Measurements from ENCODE around the gene TENM3.
"Not testable (repeated sequence)": the region's sequence is repeated elsewhere in the genome, so short reads cannot be mapped to it uniquely, and the experiment has no call there.

TENM3 gene

DNA sequence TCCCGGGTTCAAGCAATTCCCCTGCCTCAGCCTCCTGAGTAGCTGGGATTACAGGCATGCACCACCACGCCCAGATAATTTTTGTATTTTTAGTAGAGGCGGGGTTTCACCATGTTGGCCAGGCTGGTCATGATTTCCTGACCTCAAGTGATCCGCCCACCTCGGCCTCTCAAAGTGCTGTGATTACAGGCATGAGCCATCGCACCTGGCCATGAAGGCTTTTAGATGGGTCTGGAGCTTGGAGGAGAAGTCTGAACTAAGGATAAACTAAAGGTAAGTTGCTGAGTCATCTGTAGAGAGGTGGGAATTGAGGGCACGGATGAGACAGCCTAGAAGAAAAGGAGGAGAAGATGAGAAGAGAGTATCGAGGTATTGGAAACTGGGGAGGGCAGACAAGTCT is at the start of gene TENM3:
TENM3 (plus strand) TSS at position 199 of the 400 bp plus-strand sequence. CDS start 80,619 bp downstream, outside the sequence.
- not testable (repeated sequence) for ATAC-seq, DNase-seq

DNA sequence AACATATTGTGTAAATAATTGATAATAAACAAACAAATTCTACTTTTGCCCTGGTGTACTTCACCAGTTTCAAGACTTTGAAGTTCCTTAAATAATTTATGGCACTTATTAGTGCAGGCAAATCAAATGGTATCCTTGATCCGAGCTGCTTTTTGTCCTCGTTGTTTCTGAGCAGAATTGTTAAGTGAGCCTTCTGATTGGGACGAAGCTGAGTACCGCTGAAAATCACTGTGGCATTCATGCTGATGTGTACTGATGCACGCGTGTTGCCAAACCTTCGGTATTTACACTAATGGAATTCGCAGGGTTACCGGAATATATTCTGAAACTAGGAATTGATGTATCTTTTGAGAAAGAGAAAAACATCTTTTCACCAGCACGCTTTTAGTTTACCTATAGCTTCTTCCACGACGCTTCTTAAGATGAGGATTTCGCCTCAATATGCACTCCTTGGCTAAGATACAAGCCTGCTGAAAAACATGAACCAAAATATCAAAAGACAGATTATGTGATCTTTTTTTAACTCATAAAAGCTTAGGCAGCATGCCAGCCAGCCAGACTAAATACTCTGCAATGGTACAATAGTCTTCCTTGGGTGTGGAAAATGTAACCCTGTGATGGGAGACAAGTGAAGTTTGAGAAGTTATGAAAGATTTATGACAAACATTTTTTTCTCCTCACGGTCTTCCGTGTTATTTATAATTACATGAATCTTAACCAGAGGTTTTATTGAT is 48.9 kb upstream of the TENM3 start:
- no peak for ATAC-seq

DNA sequence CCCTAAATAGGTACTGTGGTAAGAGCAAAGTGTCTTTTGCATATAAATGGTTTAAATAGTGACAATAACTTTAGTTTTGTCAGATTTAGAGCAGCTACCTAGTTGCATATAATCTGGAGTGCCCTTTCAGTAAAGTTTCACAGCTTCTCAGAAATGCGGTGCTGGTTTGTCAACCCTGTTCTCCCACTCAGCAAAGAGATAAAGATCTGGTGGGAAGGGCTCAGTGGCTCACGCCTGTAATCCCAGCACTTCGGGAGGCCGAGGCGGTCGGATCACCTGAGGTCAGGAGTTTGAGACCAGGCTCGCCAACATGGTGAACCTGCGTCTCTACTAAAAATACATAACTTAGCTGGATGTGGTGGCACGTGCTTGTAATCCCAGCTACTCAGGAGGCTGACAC is 45.6 kb upstream of the TENM3 start:
- ATAC-seq: no peak

More for the DNA sequence above, 48.9 kb upstream of the TENM3 start:
- no peak for DNase-seq

DNA sequence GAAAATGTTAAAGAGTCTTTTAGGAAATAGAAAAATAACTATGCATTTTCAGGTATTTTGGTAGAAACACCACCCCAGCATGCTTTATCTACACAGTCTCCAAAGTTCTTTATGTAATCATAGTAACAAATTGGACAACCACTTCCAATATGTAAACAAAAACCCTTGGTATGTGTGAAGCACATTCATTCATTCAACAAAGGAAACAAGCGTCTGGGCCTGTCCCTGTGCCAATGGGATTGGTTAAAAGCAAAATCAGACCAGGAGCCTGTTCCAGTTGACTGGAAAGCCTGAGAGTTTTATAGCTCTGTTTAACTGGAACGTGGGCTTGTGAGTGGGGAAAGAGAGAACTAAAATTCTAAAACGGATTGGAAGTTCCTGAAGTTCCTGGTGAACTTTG is 41.3 kb upstream of the TENM3 start:
- DNase-seq (no peak), ATAC-seq (no peak)

More for the DNA sequence above, 45.6 kb upstream of the TENM3 start:
- DNase-seq: no peak

DNA sequence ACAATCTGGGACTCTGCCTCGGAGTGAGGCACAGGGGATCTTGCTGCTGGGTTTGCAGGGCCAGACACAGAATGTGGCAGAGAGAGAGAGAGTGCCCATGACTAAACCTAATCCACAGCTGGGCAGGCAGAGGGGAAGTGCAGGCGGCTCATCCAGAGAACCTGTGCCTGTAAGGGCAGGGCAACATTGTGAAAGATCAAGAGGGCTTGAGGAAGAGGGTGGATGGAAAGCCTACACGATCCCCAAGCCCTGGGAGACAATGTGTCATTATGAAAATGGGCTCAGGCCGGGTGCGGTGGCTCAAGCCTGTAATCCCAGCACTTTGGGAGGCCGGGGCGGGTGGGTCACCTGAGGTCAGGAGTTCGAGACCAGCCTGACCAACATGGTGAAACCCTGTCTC is 40.6 kb upstream of the TENM3 start:
- ATAC-seq (no peak), DNase-seq (no peak)

DNA sequence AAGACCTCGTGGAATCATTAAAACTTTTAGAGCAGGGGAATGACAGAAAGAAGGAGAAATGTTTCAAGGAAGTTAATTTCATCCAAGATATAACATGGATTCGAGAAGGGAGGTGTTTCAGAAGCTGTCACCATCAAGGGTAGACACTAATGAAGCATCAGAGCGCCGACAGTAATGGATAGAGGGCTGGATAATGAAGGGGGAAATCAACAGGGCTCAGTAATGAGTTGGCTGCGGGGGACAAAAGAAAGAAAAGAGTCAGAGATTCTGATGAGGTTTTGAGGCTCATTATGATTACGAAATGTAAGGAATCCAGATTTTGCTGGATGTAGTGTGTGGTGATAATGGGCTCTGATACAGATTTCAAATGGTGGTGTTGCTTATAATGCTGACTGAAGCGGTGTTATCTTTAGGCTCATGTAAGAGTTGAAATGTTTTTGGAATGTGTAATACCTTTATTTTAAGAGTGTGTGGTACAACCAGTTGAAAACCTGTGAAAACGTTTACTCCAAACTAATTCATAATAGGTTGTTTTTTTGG is 39.3 kb upstream of the TENM3 start:
- DNase-seq: no peak
- no peak for ATAC-seq

DNA sequence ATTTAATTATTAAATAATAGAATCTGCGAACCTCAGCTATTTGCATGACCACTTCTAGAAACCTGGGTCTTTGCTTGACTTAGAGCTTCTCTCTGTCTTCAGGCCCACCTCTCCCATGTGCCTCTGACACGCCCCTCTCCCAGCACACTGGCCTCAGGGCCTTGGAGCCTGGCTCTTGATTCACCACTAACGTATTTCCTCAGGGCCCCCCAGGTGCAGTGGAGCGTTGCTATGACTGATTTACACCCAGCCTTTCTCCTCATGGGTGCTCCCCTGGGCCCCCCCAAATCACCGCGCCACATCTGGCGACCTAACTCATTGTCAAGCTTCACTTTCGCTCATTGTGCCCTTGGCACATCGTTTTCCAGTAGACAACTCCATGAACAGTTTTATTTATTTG is 37.9 kb upstream of the TENM3 start:
- DNase-seq (no peak), ATAC-seq (no peak)

DNA sequence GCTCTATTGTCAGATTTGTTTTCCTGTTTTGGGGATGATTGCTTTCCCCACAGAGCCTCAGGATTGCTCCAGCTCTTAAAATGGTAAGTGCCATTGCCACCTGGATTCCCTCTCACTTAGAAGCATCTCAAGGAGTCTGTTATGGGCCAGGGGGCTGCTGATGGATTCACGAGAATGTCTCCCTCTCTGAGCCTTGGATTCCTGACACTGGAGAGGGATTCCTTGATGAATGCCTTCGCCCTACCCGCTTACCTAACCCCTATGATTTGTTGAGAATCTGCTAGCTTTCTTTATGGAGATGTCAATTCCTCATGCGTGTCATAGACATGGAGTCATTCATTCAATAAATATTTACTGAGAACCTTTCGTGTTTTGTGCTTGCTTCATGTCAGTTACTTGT is 36.9 kb upstream of the TENM3 start:
- ATAC-seq (no peak), DNase-seq (no peak)

DNA sequence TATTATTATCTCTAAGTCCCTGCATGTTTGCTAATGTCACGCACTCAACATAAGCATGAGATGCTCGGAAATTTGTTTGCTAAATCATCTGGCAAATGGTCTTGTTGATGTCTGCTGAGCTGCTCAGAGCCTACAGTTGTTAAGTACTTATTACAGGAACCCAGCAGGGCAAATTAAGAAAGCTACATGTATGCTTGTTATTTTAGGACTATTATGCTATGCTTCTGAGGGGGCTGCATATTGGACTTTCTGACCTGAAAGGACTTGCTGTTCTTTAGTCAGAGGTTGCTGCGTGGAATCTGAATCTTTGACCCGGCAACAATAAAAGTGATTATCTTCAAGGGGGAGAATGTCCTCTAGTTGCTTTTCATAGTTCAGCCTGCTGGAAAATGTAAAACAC is 36.3 kb upstream of the TENM3 start:
- ATAC-seq (no peak), DNase-seq (no peak)

DNA sequence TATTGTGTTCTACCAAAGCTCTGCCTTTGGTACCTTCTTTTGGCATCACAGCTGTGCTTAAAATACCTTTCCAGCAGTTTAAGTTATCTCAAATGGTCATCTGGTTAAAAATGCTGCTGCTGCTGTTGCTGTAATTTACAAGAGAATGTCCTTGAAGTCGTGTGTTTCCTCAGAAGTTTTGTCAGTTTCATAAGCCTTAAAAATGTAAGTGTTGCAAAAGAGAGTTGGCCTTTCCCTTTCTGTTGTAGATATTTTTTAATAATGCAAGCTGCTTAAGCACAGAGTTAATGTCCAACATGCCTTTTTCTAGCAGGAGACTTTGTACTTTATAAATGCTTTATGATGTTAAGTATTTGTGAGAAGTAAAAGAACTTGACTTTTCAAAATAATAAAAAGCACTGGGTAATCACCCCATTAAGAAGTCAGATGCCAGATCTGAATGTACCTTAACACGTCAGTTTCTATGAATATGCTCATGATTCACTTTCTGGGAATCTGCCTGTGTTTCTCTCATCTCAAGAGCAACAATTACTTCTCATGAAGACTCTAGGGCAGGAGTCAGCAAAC is 35.3 kb upstream of the TENM3 start:
- ATAC-seq: no peak
- no peak for DNase-seq

DNA sequence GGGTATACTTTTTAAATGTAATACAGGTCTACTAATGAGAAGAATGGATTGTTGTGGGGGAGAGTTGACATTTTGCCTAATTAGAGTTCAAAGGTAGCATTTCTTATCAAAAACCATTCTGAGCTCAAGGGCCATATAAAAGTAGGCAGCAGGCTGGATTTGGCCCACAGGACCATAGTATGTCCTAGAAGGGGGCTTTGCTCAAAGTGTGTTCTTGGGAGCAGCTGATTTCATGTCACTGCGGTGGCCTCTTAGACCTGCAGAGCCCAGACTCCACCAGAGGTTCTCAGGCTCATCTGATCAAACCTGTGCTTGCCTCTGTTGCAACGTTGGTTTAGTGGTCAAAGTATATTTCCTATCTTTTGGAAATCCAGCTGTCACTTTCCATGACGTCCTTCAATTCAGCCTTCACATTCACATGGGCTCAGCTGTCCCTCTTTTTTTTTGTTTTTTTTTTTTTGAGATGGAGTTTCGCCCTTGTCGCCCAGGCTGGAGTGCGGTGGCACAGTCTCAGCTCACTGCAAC is 34.6 kb upstream of the TENM3 start:
- ATAC-seq (no peak), DNase-seq (no peak)

DNA sequence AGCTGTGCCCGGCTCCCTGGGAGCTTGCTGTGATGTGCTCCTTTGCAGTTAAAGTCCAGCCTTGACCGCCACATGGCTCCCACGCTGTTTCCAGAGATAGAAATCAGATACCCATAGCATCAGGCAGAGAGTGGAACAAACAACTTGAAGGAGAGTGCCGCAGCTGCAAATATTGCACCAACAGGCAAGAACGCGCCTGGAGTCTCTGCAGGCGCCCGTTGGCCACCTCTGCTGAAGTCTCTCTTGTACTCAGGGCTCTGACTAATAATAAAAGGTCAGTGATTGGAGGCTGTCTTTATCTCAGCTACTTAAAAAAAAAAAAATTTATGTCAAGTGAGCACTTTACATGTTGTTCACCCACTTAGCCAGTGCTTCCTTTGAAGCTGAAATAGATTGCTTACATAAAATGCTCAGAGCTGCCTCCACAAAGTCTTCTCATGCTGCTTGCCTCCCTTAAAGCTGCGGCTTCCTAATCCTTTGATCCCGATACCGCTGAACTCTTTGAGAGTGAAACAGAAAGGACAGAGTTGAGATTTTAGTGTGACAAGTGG is 30.9 kb upstream of the TENM3 start:
- ATAC-seq (no peak), DNase-seq (no peak)

DNA sequence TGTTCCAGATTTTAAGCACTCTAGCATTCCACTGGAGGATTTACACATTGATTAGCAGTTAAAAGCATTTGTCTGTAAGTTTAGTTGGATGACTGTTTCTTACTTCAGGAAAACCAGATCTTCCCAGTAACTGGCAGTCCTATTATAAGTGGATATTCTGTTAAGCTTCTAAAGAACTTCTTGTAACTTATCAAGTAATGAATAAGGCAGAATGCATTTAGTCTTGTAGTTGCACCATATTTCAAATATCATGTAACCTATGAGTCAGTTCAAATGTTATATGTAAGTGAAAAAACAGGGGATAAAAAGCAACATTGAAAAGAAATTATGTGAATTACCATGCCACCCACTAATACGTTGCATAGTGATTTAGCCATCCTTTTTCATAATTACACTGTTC is 30.2 kb upstream of the TENM3 start:
- ATAC-seq (no peak), DNase-seq (no peak)

DNA sequence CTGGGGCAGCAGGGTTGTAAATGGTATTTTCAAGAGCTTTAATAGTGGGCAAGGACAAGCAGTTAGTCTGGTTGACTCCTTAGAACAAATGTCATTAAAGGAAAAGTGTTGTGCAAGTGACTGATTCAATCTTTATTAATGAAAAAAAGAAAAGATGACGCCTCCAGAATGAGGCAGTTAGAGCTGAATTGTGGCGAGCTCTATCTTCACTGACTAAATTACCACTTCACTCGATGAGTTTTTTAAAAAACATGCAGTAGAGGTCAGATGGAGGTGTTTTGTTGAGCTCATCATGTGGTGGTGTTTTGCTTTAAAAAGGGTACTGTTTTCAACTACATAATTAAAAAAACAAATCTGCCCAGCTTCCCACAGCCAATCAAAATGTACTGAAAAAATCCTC is 28.1 kb upstream of the TENM3 start:
- ATAC-seq (no peak), DNase-seq (no peak)

DNA sequence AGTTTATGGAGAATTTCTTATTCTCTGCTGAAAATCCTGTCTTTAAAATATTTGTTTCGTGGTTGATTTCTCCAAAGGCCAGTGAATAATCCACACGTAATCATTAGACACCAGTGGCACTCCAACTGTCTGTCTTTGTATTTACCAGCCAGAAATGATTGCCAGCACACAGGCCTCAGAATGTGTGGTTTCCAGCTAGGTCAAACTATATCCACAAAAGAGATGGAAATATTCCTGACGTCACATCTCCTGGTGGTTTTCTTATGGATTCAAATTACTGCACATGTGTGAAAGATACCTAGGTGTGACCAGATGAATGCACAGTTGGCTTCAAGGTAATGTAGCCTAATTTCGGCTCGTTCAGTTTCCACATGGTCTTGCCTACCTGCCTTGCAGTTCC is 27.2 kb upstream of the TENM3 start:
- no peak for DNase-seq
- ATAC-seq: no peak

DNA sequence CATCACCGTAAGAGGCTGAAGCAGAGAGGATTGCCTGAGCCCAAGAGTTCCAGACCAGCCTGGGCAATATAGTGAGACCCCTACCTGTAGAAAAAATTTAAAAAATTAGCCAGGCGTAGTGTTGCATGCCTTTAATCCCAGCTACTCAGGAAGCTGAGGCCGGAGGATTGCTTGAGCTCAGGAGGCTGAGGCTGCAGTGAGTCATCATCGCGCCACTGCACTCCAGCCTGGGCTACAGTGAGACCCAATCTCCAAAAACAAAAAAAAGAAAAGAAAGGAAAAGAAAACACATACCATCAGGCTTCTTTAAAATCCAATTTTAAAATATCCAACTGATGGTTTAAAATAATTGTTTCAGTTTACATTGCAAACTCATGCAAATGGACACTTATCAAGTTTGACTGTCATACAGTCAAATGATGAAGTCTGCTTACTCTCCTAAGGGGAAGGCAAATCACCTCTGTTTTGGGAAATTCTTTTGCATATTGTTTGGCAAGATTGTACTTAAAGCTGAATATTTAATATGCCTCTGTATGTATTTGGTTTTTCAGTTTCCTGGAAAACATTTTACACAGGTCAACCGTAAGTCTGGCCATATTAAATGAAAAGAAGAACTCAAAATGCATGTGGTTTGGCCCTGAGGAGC is 23.7 kb upstream of the TENM3 start:
- no peak for ATAC-seq
- no peak for DNase-seq

DNA sequence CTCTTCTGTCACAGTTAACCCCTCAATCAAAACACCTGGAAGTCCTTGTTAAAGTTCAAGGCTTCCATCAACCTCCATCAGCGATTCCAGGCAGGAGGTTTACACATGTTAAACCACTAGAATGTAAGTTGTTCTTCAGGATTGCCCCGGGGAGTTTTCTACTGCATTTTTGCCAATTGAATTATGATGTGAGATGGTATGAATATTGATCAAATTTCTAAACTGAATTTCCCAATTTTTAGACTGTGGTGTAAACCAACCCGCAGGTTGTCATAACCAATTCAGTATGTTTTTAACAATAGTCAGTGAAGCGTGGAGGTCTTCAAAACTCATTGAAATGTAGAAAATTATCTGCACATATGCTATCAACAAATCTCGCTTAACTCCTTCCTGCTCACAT is 21.2 kb upstream of the TENM3 start:
- no peak for DNase-seq

DNA sequence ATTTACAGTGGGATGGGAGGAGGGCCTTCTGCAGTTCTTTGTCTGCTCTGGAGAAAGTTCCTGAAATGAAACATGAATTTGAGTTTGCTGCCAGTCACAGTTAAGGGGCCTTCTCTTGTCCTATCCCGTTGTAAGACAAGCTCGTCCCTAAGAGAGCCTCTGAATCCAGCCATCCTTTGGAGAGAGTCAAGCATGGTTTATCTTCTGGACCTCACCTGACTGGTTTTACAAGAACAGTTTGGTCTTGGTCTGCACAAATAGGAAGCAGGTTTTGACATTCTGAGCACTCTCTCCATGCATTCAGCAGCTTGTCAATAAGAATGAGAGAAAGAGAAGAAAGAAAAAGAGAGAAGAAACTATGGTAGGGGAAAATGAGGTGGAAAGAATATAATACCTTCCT is 20.4 kb upstream of the TENM3 start:
- no peak for DNase-seq
- ATAC-seq: no peak

More for the DNA sequence above, 21.2 kb upstream of the TENM3 start:
- ATAC-seq: no peak

DNA sequence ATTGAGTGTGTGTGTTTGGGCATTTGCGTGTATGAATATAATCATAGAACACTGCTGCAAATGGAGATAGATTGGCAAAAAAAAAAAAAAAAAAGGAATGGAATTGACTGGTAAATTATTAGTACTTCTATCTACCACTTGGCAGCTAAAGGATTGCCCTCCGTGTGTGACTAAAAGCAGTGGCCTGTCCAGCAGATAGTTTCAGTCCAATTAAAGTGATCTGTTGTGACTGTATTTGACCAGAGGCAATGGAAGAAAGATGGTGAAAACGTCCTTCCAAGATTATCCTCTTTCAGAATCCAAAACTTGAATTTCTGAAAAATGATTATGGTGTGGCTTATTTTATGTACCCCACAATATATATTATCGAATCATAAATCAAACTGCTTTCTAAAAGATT is 19.5 kb upstream of the TENM3 start:
- no peak for DNase-seq
- ATAC-seq: no peak

DNA sequence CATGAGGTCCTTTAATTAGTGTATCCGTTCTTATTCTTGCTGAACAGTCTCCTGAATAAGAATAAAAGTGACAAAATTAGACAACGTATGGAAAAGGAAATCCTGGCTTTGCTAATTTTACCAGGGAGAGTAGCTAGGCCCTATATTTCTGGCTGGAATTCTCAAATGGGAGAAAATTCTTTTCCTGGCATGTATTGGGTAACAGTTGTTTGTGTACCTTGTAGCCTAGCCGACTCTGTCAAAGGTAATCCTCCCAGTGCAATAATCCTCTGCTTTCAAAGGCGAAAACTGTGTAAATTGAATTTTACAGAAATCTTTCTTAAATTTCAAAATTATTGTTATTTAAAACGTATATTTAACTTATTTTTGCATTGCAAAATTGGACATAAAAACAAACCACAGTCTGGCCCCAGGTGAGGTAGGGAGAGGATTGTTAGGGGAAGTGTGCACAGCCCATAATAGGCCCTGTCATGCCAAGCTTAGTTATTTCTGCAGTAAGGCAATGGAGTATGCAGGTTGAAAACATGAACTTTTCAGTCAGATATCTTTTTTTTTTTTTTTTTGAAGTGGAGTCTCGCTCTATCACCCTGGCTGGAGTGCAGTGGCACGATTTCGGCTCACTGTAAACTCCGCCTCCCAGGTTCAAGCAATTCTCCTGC is 18.9 kb upstream of the TENM3 start:
- DNase-seq: no peak
- no peak for ATAC-seq

DNA sequence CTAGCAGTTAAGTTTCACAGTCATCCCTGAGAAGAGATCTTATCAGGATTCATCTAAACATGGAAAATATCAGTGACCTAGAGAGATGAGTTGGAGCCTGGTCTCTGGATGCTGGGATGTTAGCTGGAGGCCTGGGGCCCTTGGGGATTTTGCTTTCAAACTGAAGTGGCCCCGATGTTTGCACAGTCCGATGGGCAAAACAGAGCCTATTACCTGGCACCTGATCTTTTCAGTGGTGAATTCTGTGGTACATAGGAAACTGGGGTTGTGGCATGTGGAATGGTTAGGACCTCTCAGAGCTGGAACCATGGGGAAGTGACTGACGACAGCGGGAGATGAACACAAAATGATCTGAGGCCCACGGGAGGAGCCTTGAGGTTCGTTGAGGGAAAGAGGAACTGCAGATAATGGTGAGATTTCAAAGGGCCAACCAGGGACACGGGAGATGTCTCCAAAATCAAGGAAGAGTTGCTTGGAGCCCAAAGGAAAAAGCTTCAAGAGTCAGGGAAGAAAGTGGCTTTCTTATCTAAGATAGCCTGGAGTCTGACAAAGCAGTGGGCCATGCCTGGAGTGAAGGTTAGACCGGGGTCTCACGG is 17.8 kb upstream of the TENM3 start:
- DNase-seq (no peak), ATAC-seq (no peak)

DNA sequence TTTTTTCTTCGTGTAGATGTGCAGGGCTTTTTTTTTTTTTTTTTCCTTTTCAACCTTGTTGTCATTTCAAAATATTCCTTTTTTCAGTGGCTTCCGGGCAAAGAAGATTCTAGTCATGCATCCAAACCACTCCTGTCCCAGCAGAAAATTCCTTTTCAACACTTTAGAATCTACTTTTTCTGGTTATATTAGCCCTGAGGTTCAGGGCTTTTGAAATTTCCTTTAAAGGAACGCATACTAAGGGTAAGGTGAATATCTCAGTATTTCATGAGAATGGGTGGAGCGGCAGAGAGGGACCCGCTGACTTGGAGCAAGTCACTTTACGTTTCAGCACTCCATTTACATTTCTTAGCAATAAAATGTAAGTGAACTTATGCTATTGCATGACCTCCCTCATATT is 15.6 kb upstream of the TENM3 start:
- DNase-seq: no peak
- no peak for ATAC-seq
